ENCODE measurements around the gene IGLL5. TPM values are rescaled to one million over a fixed set of nuclear protein-coding genes. Genes with fewer than 3 reads are reported as not detected.

Gene IGLL5
- total and polyA plus RNA-seq, 9 of the 15 experiments (the other 6 are each of a cell fraction or from before 2014, with no cell fraction given), result not detected

DNA sequence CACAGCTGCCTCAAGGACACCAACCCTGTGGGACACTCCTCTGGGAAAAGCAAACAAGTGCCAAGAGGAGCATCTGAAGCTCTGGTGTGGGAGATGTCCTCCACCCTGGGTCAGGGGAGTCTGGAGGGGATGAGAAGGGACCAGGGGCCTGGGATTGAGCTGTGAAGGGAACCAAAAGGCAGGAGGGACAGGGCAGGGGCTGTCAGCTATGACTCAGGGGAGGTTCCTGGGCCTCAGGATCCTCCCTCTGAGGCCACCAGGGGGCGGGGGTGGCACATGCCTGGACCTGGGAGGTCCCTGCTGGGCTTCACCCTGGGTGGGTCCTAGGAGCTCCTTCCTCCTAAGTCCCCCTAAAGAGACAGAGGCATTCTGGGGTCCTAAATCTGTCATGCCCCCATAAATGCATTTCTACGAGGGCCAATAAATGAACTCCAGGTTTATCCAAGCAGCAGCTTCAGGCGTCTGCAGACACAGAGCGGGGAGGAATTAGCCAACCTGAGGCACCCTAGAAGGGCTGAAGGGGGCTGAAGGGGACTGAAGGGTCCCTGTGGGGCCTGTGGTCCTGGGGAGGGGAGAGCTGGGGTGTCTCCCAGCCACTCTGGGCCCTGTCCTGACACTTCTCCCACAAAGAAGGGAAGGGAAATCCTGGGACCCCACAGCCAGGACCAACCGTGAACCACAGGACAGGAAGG lies 31.9 kb upstream of the IGLL5 start (continued):
- TF ChIP-seq, protein P1, sequence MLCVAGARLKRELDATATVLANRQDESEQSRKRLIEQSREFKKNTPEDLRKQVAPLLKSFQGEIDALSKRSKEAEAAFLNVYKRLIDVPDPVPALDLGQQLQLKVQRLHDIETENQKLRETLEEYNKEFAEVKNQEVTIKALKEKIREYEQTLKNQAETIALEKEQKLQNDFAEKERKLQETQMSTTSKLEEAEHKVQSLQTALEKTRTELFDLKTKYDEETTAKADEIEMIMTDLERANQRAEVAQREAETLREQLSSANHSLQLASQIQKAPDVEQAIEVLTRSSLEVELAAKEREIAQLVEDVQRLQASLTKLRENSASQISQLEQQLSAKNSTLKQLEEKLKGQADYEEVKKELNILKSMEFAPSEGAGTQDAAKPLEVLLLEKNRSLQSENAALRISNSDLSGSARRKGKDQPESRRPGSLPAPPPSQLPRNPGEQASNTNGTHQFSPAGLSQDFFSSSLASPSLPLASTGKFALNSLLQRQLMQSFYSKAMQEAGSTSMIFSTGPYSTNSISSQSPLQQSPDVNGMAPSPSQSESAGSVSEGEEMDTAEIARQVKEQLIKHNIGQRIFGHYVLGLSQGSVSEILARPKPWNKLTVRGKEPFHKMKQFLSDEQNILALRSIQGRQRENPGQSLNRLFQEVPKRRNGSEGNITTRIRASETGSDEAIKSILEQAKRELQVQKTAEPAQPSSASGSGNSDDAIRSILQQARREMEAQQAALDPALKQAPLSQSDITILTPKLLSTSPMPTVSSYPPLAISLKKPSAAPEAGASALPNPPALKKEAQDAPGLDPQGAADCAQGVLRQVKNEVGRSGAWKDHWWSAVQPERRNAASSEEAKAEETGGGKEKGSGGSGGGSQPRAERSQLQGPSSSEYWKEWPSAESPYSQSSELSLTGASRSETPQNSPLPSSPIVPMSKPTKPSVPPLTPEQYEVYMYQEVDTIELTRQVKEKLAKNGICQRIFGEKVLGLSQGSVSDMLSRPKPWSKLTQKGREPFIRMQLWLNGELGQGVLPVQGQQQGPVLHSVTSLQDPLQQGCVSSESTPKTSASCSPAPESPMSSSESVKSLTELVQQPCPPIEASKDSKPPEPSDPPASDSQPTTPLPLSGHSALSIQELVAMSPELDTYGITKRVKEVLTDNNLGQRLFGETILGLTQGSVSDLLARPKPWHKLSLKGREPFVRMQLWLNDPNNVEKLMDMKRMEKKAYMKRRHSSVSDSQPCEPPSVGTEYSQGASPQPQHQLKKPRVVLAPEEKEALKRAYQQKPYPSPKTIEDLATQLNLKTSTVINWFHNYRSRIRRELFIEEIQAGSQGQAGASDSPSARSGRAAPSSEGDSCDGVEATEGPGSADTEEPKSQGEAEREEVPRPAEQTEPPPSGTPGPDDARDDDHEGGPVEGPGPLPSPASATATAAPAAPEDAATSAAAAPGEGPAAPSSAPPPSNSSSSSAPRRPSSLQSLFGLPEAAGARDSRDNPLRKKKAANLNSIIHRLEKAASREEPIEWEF (CRISPR knock-in tag; IDR thresholded peaks at IDR 0.05), result no peak
- TF ChIP-seq, protein P2, sequence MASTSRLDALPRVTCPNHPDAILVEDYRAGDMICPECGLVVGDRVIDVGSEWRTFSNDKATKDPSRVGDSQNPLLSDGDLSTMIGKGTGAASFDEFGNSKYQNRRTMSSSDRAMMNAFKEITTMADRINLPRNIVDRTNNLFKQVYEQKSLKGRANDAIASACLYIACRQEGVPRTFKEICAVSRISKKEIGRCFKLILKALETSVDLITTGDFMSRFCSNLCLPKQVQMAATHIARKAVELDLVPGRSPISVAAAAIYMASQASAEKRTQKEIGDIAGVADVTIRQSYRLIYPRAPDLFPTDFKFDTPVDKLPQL (IDR thresholded peaks at IDR 0.05; ENCODE audit: extremely low read depth, insufficient read length), result no peak
- TF ChIP-seq NR2C2 (CRISPR knock-in tag; IDR thresholded peaks at IDR 0.05), result no peak
- no peak for TF ChIP-seq NR2C2 (tag; IDR thresholded peaks at IDR 0.05)
- no peak for TF ChIP-seq ZNF217 (CRISPR knock-in tag; IDR thresholded peaks at IDR 0.05)
- no peak for TF ChIP-seq ILF3 (IDR thresholded peaks at IDR 0.05; ENCODE audit: borderline replicate concordance)
- TF ChIP-seq YY1 (IDR thresholded peaks at IDR 0.05; ENCODE audit: borderline replicate concordance in 1 of 3, control insufficient read depth in 1 of 3, extremely low read depth in 1 of 3, insufficient read depth in 3 of 3, insufficient read length in 1 of 3, insufficient replicate concordance in 2 of 3, low read depth in 1 of 3, low read length in 2 of 3), result no peak
- TF ChIP-seq BCOR (IDR thresholded peaks at IDR 0.05), result no peak
- peak in 1 of 2 experiments; percentile 84; a peak in 1 of 4 replicates for TF ChIP-seq MAZ (CRISPR knock-in tag; conservative IDR thresholded peaks at IDR 0.05 in 1 of 2, IDR thresholded peaks at IDR 0.05 in 1 of 2)
- TF ChIP-seq KLF10 (CRISPR knock-in tag; IDR thresholded peaks at IDR 0.05), result no peak
- TF ChIP-seq, protein P3, sequence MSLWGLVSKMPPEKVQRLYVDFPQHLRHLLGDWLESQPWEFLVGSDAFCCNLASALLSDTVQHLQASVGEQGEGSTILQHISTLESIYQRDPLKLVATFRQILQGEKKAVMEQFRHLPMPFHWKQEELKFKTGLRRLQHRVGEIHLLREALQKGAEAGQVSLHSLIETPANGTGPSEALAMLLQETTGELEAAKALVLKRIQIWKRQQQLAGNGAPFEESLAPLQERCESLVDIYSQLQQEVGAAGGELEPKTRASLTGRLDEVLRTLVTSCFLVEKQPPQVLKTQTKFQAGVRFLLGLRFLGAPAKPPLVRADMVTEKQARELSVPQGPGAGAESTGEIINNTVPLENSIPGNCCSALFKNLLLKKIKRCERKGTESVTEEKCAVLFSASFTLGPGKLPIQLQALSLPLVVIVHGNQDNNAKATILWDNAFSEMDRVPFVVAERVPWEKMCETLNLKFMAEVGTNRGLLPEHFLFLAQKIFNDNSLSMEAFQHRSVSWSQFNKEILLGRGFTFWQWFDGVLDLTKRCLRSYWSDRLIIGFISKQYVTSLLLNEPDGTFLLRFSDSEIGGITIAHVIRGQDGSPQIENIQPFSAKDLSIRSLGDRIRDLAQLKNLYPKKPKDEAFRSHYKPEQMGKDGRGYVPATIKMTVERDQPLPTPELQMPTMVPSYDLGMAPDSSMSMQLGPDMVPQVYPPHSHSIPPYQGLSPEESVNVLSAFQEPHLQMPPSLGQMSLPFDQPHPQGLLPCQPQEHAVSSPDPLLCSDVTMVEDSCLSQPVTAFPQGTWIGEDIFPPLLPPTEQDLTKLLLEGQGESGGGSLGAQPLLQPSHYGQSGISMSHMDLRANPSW (CRISPR knock-in tag; IDR thresholded peaks at IDR 0.05), result peak; percentile 86; the same call in 1 of the 2 replicates
- no peak for TF ChIP-seq EWSR1 (IDR thresholded peaks at IDR 0.05; ENCODE audit: borderline replicate concordance, low read depth, partially characterized antibody)
- TF ChIP-seq COPS2 (conservative IDR thresholded peaks at IDR 0.05), result no peak
- no peak for TF ChIP-seq ZNF134 (CRISPR knock-in tag; conservative IDR thresholded peaks at IDR 0.05)
- TF ChIP-seq, protein P4, sequence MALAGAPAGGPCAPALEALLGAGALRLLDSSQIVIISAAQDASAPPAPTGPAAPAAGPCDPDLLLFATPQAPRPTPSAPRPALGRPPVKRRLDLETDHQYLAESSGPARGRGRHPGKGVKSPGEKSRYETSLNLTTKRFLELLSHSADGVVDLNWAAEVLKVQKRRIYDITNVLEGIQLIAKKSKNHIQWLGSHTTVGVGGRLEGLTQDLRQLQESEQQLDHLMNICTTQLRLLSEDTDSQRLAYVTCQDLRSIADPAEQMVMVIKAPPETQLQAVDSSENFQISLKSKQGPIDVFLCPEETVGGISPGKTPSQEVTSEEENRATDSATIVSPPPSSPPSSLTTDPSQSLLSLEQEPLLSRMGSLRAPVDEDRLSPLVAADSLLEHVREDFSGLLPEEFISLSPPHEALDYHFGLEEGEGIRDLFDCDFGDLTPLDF (CRISPR knock-in tag; IDR thresholded peaks at IDR 0.05), result peak; percentile 65
- TF ChIP-seq RBM22 (IDR thresholded peaks at IDR 0.05; ENCODE audit: low read depth, low read length, poor library complexity, severe bottlenecking), result no peak

Measured in K562 (cell line).